ENCODE results near the gene CD74. TPM values are rescaled to one million over a fixed set of nuclear protein-coding genes. Genes with fewer than 3 reads are reported as not detected.
"Not testable (repeated sequence)": the region's sequence is repeated elsewhere in the genome, so short reads cannot be mapped to it uniquely, and the experiment has no call there.

Gene CD74
- total and polyA plus RNA-seq, 2 of the 4 experiments (the other 2 are of a cell fraction): 0.18 to 1.1 TPM

DNA sequence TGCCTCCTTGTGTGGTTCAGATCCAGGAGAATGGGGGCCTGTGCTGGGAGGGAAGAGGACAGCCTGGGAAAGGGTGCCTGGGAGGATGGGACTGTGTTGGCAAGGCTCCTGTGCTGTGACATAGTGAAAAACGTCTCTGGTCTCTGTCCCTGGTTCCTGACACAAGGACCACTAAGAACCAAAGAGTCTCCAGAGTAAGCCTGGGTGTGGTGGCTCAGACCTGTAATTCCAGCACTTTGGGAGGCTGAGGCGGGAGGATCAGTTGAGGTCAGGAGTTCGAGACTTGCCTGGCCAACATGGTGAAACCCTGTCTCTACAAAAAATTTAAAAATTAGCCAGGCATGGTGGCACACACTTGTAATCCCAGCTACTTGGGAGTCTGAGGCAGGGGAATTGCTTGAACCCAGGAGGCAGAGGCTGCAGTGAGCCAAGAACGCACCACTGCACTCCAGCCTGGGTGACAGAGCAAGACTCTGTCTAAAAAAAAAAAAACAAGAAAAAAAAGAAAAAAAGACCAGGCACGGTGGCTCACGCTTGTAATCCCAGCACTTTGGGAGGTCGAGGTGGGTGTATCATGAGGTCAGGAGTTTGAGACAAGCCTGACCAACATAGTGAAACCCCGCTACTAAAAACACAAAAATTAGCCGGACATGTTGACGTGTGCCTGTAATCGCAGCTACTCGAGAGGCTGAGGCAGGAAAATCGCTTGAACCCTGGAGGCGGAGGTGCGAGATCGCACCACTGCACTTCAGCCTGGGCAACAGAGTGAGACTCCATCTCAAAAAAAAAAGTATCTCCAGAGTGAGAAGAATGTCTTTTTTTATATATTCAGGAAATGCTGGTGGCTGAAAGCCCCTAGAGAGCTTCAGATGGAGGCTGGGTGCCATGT, 1.4 kb upstream of the CD74 start:
- H3K4me3 ChIP-seq (ENCODE audit: insufficient read depth, low read depth, low read length); H2AK5ac ChIP-seq (ENCODE audit: low read depth, low read length); H3K9ac ChIP-seq (ENCODE audit: low read depth, low read length); H3K18ac ChIP-seq (ENCODE audit: low read depth, low read length); H2BK15ac ChIP-seq (ENCODE audit: low read depth, low read length); ATAC-seq (ENCODE audit: low read depth); H4K5ac ChIP-seq (ENCODE audit: low read depth, low read length); H3K56ac ChIP-seq (ENCODE audit: extremely low read depth, insufficient read depth, low read length); H2AFZ ChIP-seq (replicated peaks; ENCODE audit: low read length, poor library complexity); H3K79me1 ChIP-seq (ENCODE audit: low read depth in 1 of 2, low read length in 2 of 2); H3K27ac ChIP-seq (ENCODE audit: insufficient read depth, low read length); H2BK20ac ChIP-seq (ENCODE audit: low read depth, low read length); H3K4me2 ChIP-seq (ENCODE audit: low read depth, low read length); H3K4ac ChIP-seq (ENCODE audit: low read depth, low read length); H3K36me3 ChIP-seq (ENCODE audit: control insufficient read depth, insufficient read depth, low read length); H3K9me1 ChIP-seq (ENCODE audit: insufficient read depth, low read length); intact Hi-C loops (cut with micrococcal nuclease); CTCF ChIA-PET; H4K8ac ChIP-seq (ENCODE audit: low read depth in 2 of 2, low read length in 2 of 2); H3K14ac ChIP-seq (replicated peaks; ENCODE audit: low read depth, low read length); H4K91ac ChIP-seq (ENCODE audit: insufficient read depth, low read depth, low read length); DNase-seq; in situ Hi-C loops (cut with MboI; ENCODE audit: low sequenced_read_pairs); H2BK5ac ChIP-seq (ENCODE audit: low read depth, low read length, poor library complexity, severe bottlenecking); H2AK9ac ChIP-seq (replicated peaks; ENCODE audit: low read depth, low read length, poor library complexity); H4K20me1 ChIP-seq (ENCODE audit: insufficient read depth, low read length); BruUV-seq (replicated peaks); H3K9me3 ChIP-seq (ENCODE audit: control insufficient read depth, insufficient read depth, low read length); H2BK120ac ChIP-seq (ENCODE audit: low read depth, low read length); H3K27me3 ChIP-seq (ENCODE audit: control insufficient read depth, insufficient read depth, low read length); H3K4me1 ChIP-seq (ENCODE audit: control insufficient read depth, insufficient read depth, low read length); H3K23ac ChIP-seq (ENCODE audit: low read depth, low read length); dilution Hi-C loops (cut with HindIII; ENCODE audit: low sequenced_read_pairs, unreplicated experiment): not testable (repeated sequence)
- POLR2A ChIA-PET (ENCODE audit: unreplicated experiment): interaction anchor here (0.6 kb wide), 1 partner anchor 384 kb away, joined by 4 read pairs; no protein-coding TSS in a partner anchor
- WGBS, 2 experiments (ENCODE audit: extremely low coverage in 2 of 2, insufficient read length in 1 of 2): 92% methylated on average over 9 of the region's 16 CpGs; no CpG with 5 or more reads in 1 of the 2 experiments
